NCI-H1105 (cell line): ENCODE measurements around the gene PLXDC1.
A peak's percentile ranks its signal among the peaks of the same experiment; 100 is the strongest.
"Not testable (repeated sequence)": the region's sequence is repeated elsewhere in the genome, so short reads cannot be mapped to it uniquely, and the experiment has no call there.

Source experiments
- DNase-seq: peaks from one replicate; lab custom pipeline; 2025; lab: John Stamatoyannopoulos, UW

Gene PLXDC1

GRCh38 chr17:39181303-39181702 lies 29.9 kb upstream of the PLXDC1 start:
- no peak for DNase-seq

- no peak for DNase-seq
These were observed 27.1 kb upstream of the PLXDC1 start for GRCh38 chr17:39178536-39178935.

GRCh38 chr17:39177256-39177655 lies 25.8 kb upstream of the PLXDC1 start:
- DNase-seq, result no peak

- DNase-seq, result no peak
These were observed 24.3 kb upstream of the PLXDC1 start for GRCh38 chr17:39175695-39176093.

GRCh38 chr17:39174920-39175694 lies 23.7 kb upstream of the PLXDC1 start:
- peak; percentile 55 for DNase-seq

GRCh38 chr17:39173526-39174274 lies 22.3 kb upstream of the PLXDC1 start:
- no peak for DNase-seq

- DNase-seq, result no peak
These were observed 21.6 kb upstream of the PLXDC1 start for GRCh38 chr17:39173080-39173479.

- DNase-seq, result no peak
These were observed 20.5 kb upstream of the PLXDC1 start for GRCh38 chr17:39171933-39172332.

- DNase-seq, result no peak
These were observed 19.1 kb upstream of the PLXDC1 start for GRCh38 chr17:39170558-39170957.

- no peak for DNase-seq
These were observed 18.7 kb upstream of the PLXDC1 start for GRCh38 chr17:39170109-39170508.

GRCh38 chr17:39169518-39169917 lies 18.1 kb upstream of the PLXDC1 start:
- DNase-seq, result no peak

- DNase-seq, result no peak
These were observed 17.7 kb upstream of the PLXDC1 start for GRCh38 chr17:39169101-39169500.

- not testable (repeated sequence) for DNase-seq
These were observed 17.1 kb upstream of the PLXDC1 start for GRCh38 chr17:39168503-39168902.

- no peak for DNase-seq
These were observed 16.0 kb upstream of the PLXDC1 start for GRCh38 chr17:39167476-39167875.

- no peak for DNase-seq
These were observed 15.2 kb upstream of the PLXDC1 start for GRCh38 chr17:39166437-39167335.

GRCh38 chr17:39165841-39166349 lies 14.5 kb upstream of the PLXDC1 start, which contains the start of gene ARL5C:
TSS of gene ARL5C (minus strand) at chr17:39166161. CDS start at chr17:39165760, 401 bp downstream.
- DNase-seq, result no peak

- DNase-seq, result no peak
These were observed 13.9 kb upstream of the PLXDC1 start for GRCh38 chr17:39165178-39165840.

- DNase-seq, result no peak
These were observed 13.3 kb upstream of the PLXDC1 start for GRCh38 chr17:39164675-39165143.

GRCh38 chr17:39161962-39162361 lies 10.5 kb upstream of the PLXDC1 start:
- DNase-seq, result no peak

- DNase-seq, result no peak
These were observed 7.2 kb upstream of the PLXDC1 start for GRCh38 chr17:39158623-39159022.

GRCh38 chr17:39156491-39156890 lies 5.1 kb upstream of the PLXDC1 start:
- no peak for DNase-seq
